H1 (cell line): ENCODE results near the gene CHRM1. TPM values are rescaled to one million over a fixed set of nuclear protein-coding genes. Genes with fewer than 3 reads are reported as not detected.
A peak's percentile ranks its signal among the peaks of the same experiment; 100 is the strongest.

Experiments used
- CTCF ChIA-PET: fragments of 300-600 bp; sonication (Branson Sonifier 250); formaldehyde crosslinking; loops from one replicate; lab custom pipeline; 2021; ENCODE audit not compliant: partially characterized antibody; lab: Charles Lee
- POLR2A ChIA-PET: fragments of 300-600 bp; sonication (Branson Sonifier 250); formaldehyde crosslinking; loops from one replicate; lab custom pipeline; 2021; ENCODE audit warnings: inconsistent platforms; ENCODE audit not compliant: partially characterized antibody; lab: Charles Lee
- DNase-seq, 2 experiments: peaks; one replicate each; pipeline versions ENCODE4 v3.0.0 to v3.0.0-alpha.2; 2010 to 2022; ENCODE audit warnings: low spot score in 2 of 2, low read depth in 1 of 2, mixed read lengths in 1 of 2
- FAIRE-seq: peaks from 2 replicates; lab custom pipeline; 2011; peaks lifted over from hg19 to GRCh38; lab: Jason Lieb, UNC
- H2AFZ ChIP-seq: 2 replicates; pipeline ENCODE4 v1.8.1; 2012; ENCODE audit warnings: low read length, inconsistent platforms
- H2AK5ac ChIP-seq: 2 replicates; pipeline ENCODE4 v1.6.1; 2013; ENCODE audit warnings: low read depth, low read length
- H2BK120ac ChIP-seq: replicated peaks from 2 replicates; pipeline ENCODE3; 2013; ENCODE audit warnings: low read depth, low read length, inconsistent platforms
- H2BK12ac ChIP-seq: 2 replicates; pipeline ENCODE4 v1.6.1; 2013; ENCODE audit warnings: low read depth, low read length
- H2BK15ac ChIP-seq: 2 replicates; pipeline ENCODE4 v1.6.1; 2013; ENCODE audit warnings: low read length
- H2BK20ac ChIP-seq: 2 replicates; pipeline ENCODE4 v1.6.1; 2013; ENCODE audit warnings: low read length
- H2BK5ac ChIP-seq: 2 replicates; pipeline ENCODE4 v1.6.1; 2013; ENCODE audit warnings: low read depth, low read length
- H3K14ac ChIP-seq: 2 replicates; pipeline ENCODE4 v1.6.1; 2013; ENCODE audit warnings: inconsistent platforms; ENCODE audit not compliant: insufficient read length
- H3K18ac ChIP-seq: 2 replicates; pipeline ENCODE4 v1.6.1; 2013; ENCODE audit warnings: low read length; ENCODE audit errors: extremely low read depth
- H3K23ac ChIP-seq: 2 replicates; pipeline ENCODE4 v1.6.1; 2013; ENCODE audit warnings: inconsistent platforms; ENCODE audit not compliant: insufficient read length
- H3K23me2 ChIP-seq: 2 replicates; pipeline ENCODE4 v1.6.1; 2013; ENCODE audit warnings: low read depth, low read length
- H3K27ac ChIP-seq: 2 replicates; pipeline ENCODE4 v1.6.1; 2011; ENCODE audit warnings: low read depth, low read length, inconsistent platforms
- H3K27me3 ChIP-seq, 4 experiments: replicated peaks in 1 of 4; 1 replicate in 1 of 4; 2 replicates in 3 of 4; pipeline versions ENCODE4 v1.6.1 to v1.8.1; 2011 to 2013; ENCODE audit warnings: low read length in 3 of 4, mild to moderate bottlenecking in 3 of 4, inconsistent platforms in 2 of 4, mixed read lengths in 2 of 4, moderate library complexity in 1 of 4; ENCODE audit not compliant: control insufficient read depth in 3 of 4, insufficient read depth in 3 of 4; ENCODE audit errors: extremely low read depth in 1 of 4
- H3K36me3 ChIP-seq, 4 experiments: 2 replicates each; pipeline versions ENCODE4 v1.6.1 to v1.8.1; 2011 to 2013; ENCODE audit warnings: mild to moderate bottlenecking in 4 of 4, low read length in 3 of 4, moderate library complexity in 2 of 4, control low read depth in 1 of 4, inconsistent platforms in 1 of 4; ENCODE audit not compliant: insufficient read depth in 4 of 4, control insufficient read depth in 2 of 4
- H3K4ac ChIP-seq: replicated peaks from 2 replicates; pipeline ENCODE3; 2013; ENCODE audit warnings: low read length, low read depth, mixed read lengths, inconsistent platforms; ENCODE audit not compliant: insufficient read length
- H3K4me1 ChIP-seq, 4 experiments: replicated peaks in 1 of 4; 1 replicate in 1 of 4; 2 replicates in 3 of 4; pipeline versions ENCODE4 v1.6.1 to v1.8.1; 2011 to 2013; ENCODE audit warnings: low read length in 3 of 4, inconsistent platforms in 2 of 4, mixed read lengths in 1 of 4; ENCODE audit not compliant: insufficient read depth in 4 of 4, control insufficient read depth in 3 of 4
- H3K4me2 ChIP-seq, 2 experiments: 2 replicates each; pipeline versions ENCODE4 v1.6.1 to v1.8.1; 2011 to 2013; ENCODE audit warnings: low read depth in 2 of 2, low read length in 2 of 2, control low read depth in 1 of 2, inconsistent platforms in 1 of 2, mild to moderate bottlenecking in 1 of 2; ENCODE audit not compliant: insufficient read depth in 1 of 2
- H3K4me3 ChIP-seq, 4 experiments: fragments of 200-600, 300-600 bp in 1 of 4; sonication (generic), shearing (Covaris generic), sonication (Bioruptor Twin) in 1 of 4; 2 replicates each; pipeline versions ENCODE4 v1.5.1 to v1.8.1; 2011 to 2016; ENCODE audit warnings: low read length in 4 of 4, low read depth in 3 of 4, control low read depth in 2 of 4, inconsistent platforms in 2 of 4, mild to moderate bottlenecking in 2 of 4, mixed read lengths in 1 of 4, moderate library complexity in 1 of 4; ENCODE audit not compliant: insufficient read depth in 2 of 4; ENCODE audit errors: extremely low read depth in 1 of 4
- H3K56ac ChIP-seq: replicated peaks from 2 replicates; pipeline ENCODE3; 2013; ENCODE audit warnings: low read depth, mild to moderate bottlenecking, mixed read lengths, low read length, inconsistent platforms; ENCODE audit not compliant: insufficient read length
- H3K79me1 ChIP-seq: 2 replicates; pipeline ENCODE4 v1.6.1; 2013; ENCODE audit warnings: low read depth, low read length, control low read depth
- H3K79me2 ChIP-seq, 2 experiments: 2 replicates each; pipeline versions ENCODE4 v1.6.1 to v1.8.1; 2012 to 2013; ENCODE audit warnings: low read length in 2 of 2, mild to moderate bottlenecking in 2 of 2, inconsistent platforms in 1 of 2; ENCODE audit not compliant: insufficient read depth in 2 of 2, control insufficient read depth in 1 of 2
- H3K9ac ChIP-seq, 4 experiments: replicated peaks in 1 of 4; 1 replicate in 1 of 4; 2 replicates in 3 of 4; pipeline versions ENCODE4 v1.6.1 to v1.8.1; 2011 to 2013; ENCODE audit warnings: low read depth in 3 of 4, low read length in 3 of 4, control low read depth in 2 of 4, mild to moderate bottlenecking in 2 of 4, moderate library complexity in 2 of 4, inconsistent platforms in 1 of 4; ENCODE audit errors: extremely low read depth in 1 of 4
- H3K9me3 ChIP-seq, 2 experiments: 2 replicates each; pipeline versions ENCODE4 v1.6.1 to v1.8.1; 2012 to 2013; ENCODE audit warnings: mild to moderate bottlenecking in 2 of 2, moderate library complexity in 2 of 2, control low read depth in 1 of 2, inconsistent platforms in 1 of 2, low read depth in 1 of 2, low read length in 1 of 2, mixed read lengths in 1 of 2; ENCODE audit not compliant: insufficient read depth in 2 of 2
- H4K20me1 ChIP-seq, 2 experiments: replicated peaks in 1 of 2; 2 replicates each; pipeline versions ENCODE3 to v1.8.1; 2011 to 2013; ENCODE audit warnings: inconsistent platforms in 2 of 2, low read length in 2 of 2, mild to moderate bottlenecking in 1 of 2; ENCODE audit not compliant: insufficient read depth in 2 of 2, control insufficient read depth in 1 of 2
- H4K5ac ChIP-seq: 2 replicates; pipeline ENCODE4 v1.6.1; 2013; ENCODE audit warnings: low read length, low read depth, mixed read lengths, inconsistent platforms; ENCODE audit not compliant: insufficient read length
- H4K8ac ChIP-seq: 2 replicates; pipeline ENCODE4 v1.8.0; 2013; ENCODE audit warnings: mild to moderate bottlenecking, moderate library complexity, low read length, inconsistent platforms; ENCODE audit not compliant: insufficient read depth; ENCODE audit errors: extremely low read depth
- H4K91ac ChIP-seq: replicated peaks from 2 replicates; pipeline ENCODE3; 2013; ENCODE audit warnings: low read length, mixed read lengths, inconsistent platforms; ENCODE audit not compliant: insufficient read length
- CHD2 ChIP-seq: IDR thresholded peaks from 2 replicates; pipeline ENCODE4 v1.6.1; 2012; ENCODE audit warnings: low read length, improper control_type of control experiment
- CTCF ChIP-seq, 3 experiments: IDR thresholded peaks; 1 replicate in 2 of 3; 2 replicates in 1 of 3; pipeline versions ENCODE4 v1.5.1 to v1.6.1; 2011; ENCODE audit warnings: low read length in 3 of 3, mild to moderate bottlenecking in 3 of 3, inconsistent platforms in 2 of 3, low read depth in 1 of 3, moderate library complexity in 1 of 3; ENCODE audit not compliant: insufficient read depth in 1 of 3; ENCODE audit errors: control extremely low read depth in 1 of 3
- MAFK ChIP-seq: IDR thresholded peaks from 2 replicates; pipeline ENCODE4 v1.6.1; 2012; ENCODE audit warnings: low read depth, mild to moderate bottlenecking, improper control_type of control experiment, low read length
- NRF1 ChIP-seq: IDR thresholded peaks from 2 replicates; pipeline ENCODE4 v1.6.1; 2011; ENCODE audit warnings: mild to moderate bottlenecking, low read depth, low read length, improper control_type of control experiment
- POLR2A ChIP-seq, 2 experiments: IDR thresholded peaks; 1 replicate in 1 of 2; 2 replicates in 1 of 2; pipeline ENCODE4 v1.6.1; 2011; ENCODE audit warnings: low read depth in 2 of 2, low read length in 2 of 2, mild to moderate bottlenecking in 2 of 2; ENCODE audit errors: control extremely low read depth in 1 of 2
- POLR2AphosphoS5 ChIP-seq: IDR thresholded peaks from 2 replicates; pipeline ENCODE4 v1.6.1; 2011; ENCODE audit warnings: low read depth, low read length
- POU5F1 ChIP-seq: IDR thresholded peaks from 2 replicates; pipeline ENCODE4 v1.6.1; 2011; ENCODE audit warnings: low read depth, mild to moderate bottlenecking, low read length, moderate library complexity
- RAD21 ChIP-seq, 2 experiments: IDR thresholded peaks in 1 of 2; conservative IDR thresholded peaks in 1 of 2; 2 replicates each; pipeline ENCODE4 v1.6.1; 2011; ENCODE audit warnings: low read depth in 2 of 2, low read length in 2 of 2, improper control_type of control experiment in 1 of 2, inconsistent platforms in 1 of 2, mild to moderate bottlenecking in 1 of 2, moderate library complexity in 1 of 2
- RFX5 ChIP-seq: IDR thresholded peaks from 2 replicates; pipeline ENCODE4 v1.6.1; 2011; ENCODE audit warnings: low read depth, low read length, improper control_type of control experiment, borderline replicate concordance
- SP4 ChIP-seq: IDR thresholded peaks from 2 replicates; pipeline ENCODE4 v1.6.1; 2012; ENCODE audit warnings: low read length, inconsistent platforms
- SUZ12 ChIP-seq: fragments of 200-600 bp; sonication (generic); IDR thresholded peaks from 2 replicates; pipeline ENCODE4 v1.6.1; 2012; ENCODE audit warnings: mild to moderate bottlenecking, inconsistent platforms, low read length, moderate library complexity, mixed read lengths
- TCF12 ChIP-seq: IDR thresholded peaks from 2 replicates; pipeline ENCODE4 v1.6.1; 2011; ENCODE audit warnings: low read depth, mild to moderate bottlenecking, low read length
- WGBS, 2 experiments: shearing (Covaris generic) in 1 of 2; methylation state at CpG; one replicate each; pipeline versions ENCODE4 v1.1.6 to v1.1.7; 2013 to 2015; ENCODE audit warnings: low lambda C conversion rate in 2 of 2, mixed read lengths in 2 of 2, inconsistent platforms in 1 of 2, low coverage in 1 of 2, missing lambda C conversion rate in 1 of 2; ENCODE audit not compliant: insufficient replicate concordance in 2 of 2, insufficient coverage in 1 of 2, insufficient read length in 1 of 2; ENCODE audit errors: extremely low coverage in 1 of 2, missing lambda C conversion rate in 1 of 2; 5-methylcytosine and 5-hydroxymethylcytosine counted together
- polyA plus RNA-seq, 7 experiments: library from polyadenylated mRNA; depleted of rRNA in 3 of 7; stranded (reverse) in 5 of 7; unstranded in 2 of 7; fragments of >200 nt in 5 of 7; fragments of 200-250 nt in 2 of 7; gene quantifications; 1 replicate in 5 of 7; 2 replicates in 1 of 7; 4 replicates in 1 of 7; pipeline versions ENCODE4 v1.2.1 to v1.2.3, GENCODE V29; 2011 to 2013; ENCODE audit warnings: missing spikeins in 2 of 7, mixed read lengths in 2 of 7
- total RNA-seq: library from RNA; stranded (reverse); fragmentation: NEBNext Ultra II Directional; extraction: Animal tissue kit (Norgen Biotek cat#: 25700); gene quantifications from 2 replicates; pipeline ENCODE4 v1.2.1, GENCODE V29; 2021

CHRM1 gene
- total and polyA plus RNA-seq, 2 of the 8 experiments (the other 6 are each of a cell fraction or from before 2014, with no cell fraction given): 0.08 TPM; not detected in 1

GRCh38 chr11:62928011-62928410 lies 6.8 kb upstream of the CHRM1 start:
- H3K4me1 ChIP-seq: peaks cover 6 to 26% (median 15%) of the 10 kb centered on the region in 4 experiments
- H3K4me2 ChIP-seq: peak overlapping the region in 1 of 2 experiments; percentile 99; a peak in 2 of 4 replicates
- H3K27ac ChIP-seq: no peak overlapping the region
- no peak overlapping the region for H2AK5ac ChIP-seq
- H3K23ac ChIP-seq: no peak overlapping the region
- no peak overlapping the region for H4K5ac ChIP-seq
- H3K4me3 ChIP-seq: no peak overlapping the region
- H3K14ac ChIP-seq: no peak overlapping the region
- no peaks in the 10 kb centered on the region for H4K20me1 ChIP-seq
- H3K56ac ChIP-seq: no peak overlapping the region
- peaks cover 17% of the 10 kb centered on the region for H3K23me2 ChIP-seq
- H3K79me1 ChIP-seq: no peaks in the 10 kb centered on the region
- no peaks in the 10 kb centered on the region for H3K79me2 ChIP-seq
- no peak overlapping the region for H2AFZ ChIP-seq
- ChIA-PET CTCF (interaction anchor here (0.9 to 16.5 kb wide), 7 partner anchors 11 to 107 kb away, joined by 3 to 232 read pairs (median 5); partner anchors contain the start of gene SLC22A8), POLR2A (interaction anchor here (1.2 to 57.8 kb wide), 5 partner anchors 9 to 87 kb away, joined by 5 to 1185 read pairs (median 16); partner anchors contain the start of gene SLC3A2)
- H3K27me3 ChIP-seq: peaks cover 15 to 54% (median 49%) of the 10 kb centered on the region in 4 experiments
- DNase-seq (no peak), FAIRE-seq (no peak)
- H4K91ac ChIP-seq: no peak overlapping the region
- H3K9ac ChIP-seq: no peak overlapping the region
- H3K18ac ChIP-seq: no peak overlapping the region
- 46% methylated on average over 12 of the region's 13 CpGs; no CpG with 5 or more reads in 1 of the 2 experiments for WGBS, 2 experiments
- no peak overlapping the region for H2BK120ac ChIP-seq
- H2BK20ac ChIP-seq: 0 out of 2 replicates have a peak overlapping the region, but pooled peaks have one; percentile 9
- H2BK12ac ChIP-seq: peak overlapping the region; percentile 11; the same call in 1 of the 2 replicates
- no peak overlapping the region for H3K4ac ChIP-seq
- no peak overlapping the region for H4K8ac ChIP-seq
- H3K9me3 ChIP-seq: no peaks in the 10 kb centered on the region
- H2BK15ac ChIP-seq: no peak overlapping the region
- no peak overlapping the region for H2BK5ac ChIP-seq
- H3K36me3 ChIP-seq: no peaks in the 10 kb centered on the region
- TF ChIP-seq CTCF (IDR thresholded peaks at IDR 0.05; ENCODE audit: control extremely low read depth in 1 of 3, insufficient read depth in 1 of 3, low read depth in 1 of 3, low read length in 3 of 3) (no peak), POU5F1 (no peak), NRF1 (no peak), POLR2A (IDR thresholded peaks at IDR 0.05; ENCODE audit: control extremely low read depth in 1 of 2, low read depth in 2 of 2, low read length in 2 of 2) (no peak), RFX5 (no peak), SUZ12 (no peak), MAFK (no peak), TCF12 (no peak), SP4 (no peak), RAD21 (IDR thresholded peaks at IDR 0.05 in 1 of 2, conservative IDR thresholded peaks at IDR 0.05 in 1 of 2; ENCODE audit: low read depth in 2 of 2, low read length in 2 of 2) (no peak), POLR2AphosphoS5 (no peak), CHD2 (no peak)
